GM18507 (cell line): ENCODE measurements around the gene ABLIM2.

Experiments
- DNase-seq: peaks from one replicate; pipeline ENCODE4 v3.0.0; 2011; ENCODE audit warnings: low read depth; ENCODE audit not compliant: insufficient read length; ENCODE audit errors: extremely low spot score
- FAIRE-seq: peaks from 2 replicates; lab custom pipeline; 2011; peaks lifted over from hg19 to GRCh38; lab: Jason Lieb, UNC

ABLIM2 gene

GRCh38 chr4:8081621-8082516 lies 76.7 kb downstream of the ABLIM2 start:
- FAIRE-seq (no peak), DNase-seq (no peak)

DNA sequence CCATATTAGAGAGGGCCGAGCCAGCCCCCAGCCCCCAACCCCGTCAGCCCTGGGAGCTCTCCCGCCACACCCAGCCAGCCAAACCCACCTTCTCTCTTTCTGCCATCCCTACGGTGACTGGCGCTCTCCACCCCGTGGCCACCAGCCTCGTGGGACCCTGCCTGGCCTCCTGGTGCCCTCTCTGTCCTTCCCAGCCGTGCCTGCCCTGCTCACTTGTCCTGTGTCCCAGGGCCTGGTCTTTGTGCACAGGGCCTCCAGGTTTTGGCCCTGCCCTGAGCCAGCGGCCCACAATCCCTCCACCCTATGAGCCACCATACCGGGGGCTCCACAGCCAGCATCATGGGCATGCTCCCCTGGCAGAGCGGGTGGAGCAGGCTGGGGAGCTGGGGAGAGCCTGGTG lies 77.4 kb downstream of the ABLIM2 start:
- FAIRE-seq: no peak
- DNase-seq: no peak

DNA sequence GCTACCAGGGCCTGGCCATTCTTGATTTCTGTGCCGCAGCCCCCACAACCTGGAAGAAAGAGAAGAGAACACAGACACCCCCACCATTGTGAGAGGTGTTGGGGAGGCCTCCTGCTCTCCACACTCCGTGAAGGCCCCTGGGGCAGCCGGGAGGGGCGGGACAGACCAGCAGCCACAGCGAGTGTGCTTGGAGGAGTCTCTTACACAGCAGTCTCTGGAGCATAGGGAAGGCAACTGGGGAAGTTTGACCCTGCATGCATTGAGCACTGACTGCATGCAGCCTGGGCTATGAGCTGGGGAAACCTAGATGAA lies 77.9 kb downstream of the ABLIM2 start:
- no peak for DNase-seq
- no peak for FAIRE-seq

DNA sequence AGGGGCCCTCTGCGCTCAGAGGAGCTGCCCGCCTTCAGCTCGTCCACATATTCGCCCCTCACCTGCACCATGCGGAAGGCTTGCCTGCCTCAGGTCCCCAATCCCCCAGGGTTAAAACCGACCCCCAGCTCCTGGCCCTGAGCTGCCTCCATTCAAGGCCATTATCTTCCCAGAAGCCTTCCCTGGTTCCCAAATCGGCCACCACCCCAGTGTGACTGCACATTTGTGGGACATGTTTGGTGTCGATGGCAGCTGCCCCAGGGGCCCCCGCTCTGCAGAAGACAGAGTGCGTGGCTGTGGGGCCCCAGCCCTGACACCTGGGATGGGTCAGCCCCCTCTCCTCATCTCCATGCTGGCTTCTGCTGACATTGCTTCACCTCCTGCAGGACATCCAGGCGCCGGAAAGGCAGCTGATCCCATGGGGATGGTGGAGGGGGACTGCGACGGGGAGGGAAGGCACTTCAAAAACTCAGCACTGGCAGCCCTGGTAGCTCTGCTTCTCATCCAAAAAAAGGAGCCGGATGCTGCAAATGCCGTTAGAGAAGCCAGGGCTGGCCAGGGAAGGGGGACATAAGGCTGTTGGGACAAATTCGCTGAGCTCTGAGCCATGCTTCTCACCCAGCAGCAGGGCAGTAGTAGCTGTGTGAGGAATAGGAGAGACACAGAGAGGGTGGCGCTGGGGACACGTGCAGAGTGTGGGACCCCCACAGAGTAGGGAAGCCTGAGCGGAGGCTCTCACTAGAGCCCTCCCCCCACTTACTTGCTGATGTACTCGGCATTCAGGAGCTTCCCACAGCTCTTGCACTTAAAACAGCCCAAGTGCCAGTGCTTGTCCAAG lies 78.5 kb downstream of the ABLIM2 start:
- no peak for FAIRE-seq
- DNase-seq: no peak

- FAIRE-seq: no peak
- DNase-seq: no peak
Observed at GRCh38 chr4:8079031-8079885, 79.4 kb downstream of the ABLIM2 start.

DNA sequence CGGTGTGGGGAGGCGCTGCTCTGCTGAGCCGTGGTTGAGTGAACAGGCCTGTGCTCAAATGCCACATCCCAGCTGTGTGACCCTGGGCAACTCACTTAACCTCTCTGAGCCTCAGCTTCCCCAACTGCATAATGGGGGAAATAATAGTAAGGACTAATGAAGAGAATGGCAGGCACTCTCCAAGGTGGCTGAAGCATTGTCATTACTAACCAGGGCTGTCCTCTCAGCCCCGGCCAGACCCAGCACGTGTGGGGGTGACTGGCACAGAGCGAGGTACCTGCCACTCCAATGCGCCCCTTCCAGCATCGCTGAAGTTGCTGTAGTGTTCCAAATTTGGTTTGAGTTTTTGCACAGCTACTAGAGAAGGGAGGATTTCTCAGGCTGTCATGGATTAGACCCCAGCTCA lies 80.0 kb downstream of the ABLIM2 start:
- DNase-seq: no peak

GRCh38 chr4:8078109-8078494 lies 80.5 kb downstream of the ABLIM2 start:
- DNase-seq (no peak), FAIRE-seq (no peak)

More for the DNA sequence above, 80.0 kb downstream of the ABLIM2 start:
- FAIRE-seq: no peak

- FAIRE-seq: no peak
- no peak for DNase-seq
Observed at GRCh38 chr4:8077181-8078108, 81.2 kb downstream of the ABLIM2 start.

GRCh38 chr4:8076023-8076422 lies 82.6 kb downstream of the ABLIM2 start:
- no peak for FAIRE-seq
- DNase-seq: no peak

DNA sequence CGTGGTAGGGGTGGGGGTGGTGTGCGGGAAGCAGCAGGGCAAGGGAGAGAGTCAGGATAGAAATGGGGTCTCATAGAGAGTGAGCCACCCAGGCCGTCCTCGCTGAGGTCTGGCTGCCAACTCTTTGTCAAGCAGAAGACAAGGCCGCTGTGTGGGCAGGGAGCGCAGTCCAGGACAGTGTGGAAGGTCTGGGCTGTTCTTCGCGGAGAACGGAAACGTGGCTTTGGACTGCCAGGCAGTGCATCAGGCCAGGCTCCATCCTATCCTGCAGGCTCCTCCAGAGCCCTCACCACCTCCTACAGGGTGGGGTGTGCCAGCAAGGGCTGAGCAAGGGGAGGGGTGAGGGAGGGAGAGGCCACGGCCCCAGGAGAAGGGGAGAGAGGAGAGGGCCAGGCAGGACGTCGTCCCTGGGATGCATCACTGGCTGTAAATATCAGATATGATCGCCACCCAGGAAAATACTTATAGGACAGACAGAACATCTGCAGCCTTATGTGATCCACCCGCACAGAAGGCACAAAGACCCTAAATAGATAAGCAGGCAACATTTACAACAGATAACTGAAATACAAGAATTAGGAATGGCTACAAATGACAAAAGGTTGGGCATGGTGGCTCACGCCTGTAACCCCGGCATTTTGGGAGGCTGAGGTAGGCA lies 85.3 kb downstream of the ABLIM2 start:
- FAIRE-seq (no peak), DNase-seq (no peak)

DNA sequence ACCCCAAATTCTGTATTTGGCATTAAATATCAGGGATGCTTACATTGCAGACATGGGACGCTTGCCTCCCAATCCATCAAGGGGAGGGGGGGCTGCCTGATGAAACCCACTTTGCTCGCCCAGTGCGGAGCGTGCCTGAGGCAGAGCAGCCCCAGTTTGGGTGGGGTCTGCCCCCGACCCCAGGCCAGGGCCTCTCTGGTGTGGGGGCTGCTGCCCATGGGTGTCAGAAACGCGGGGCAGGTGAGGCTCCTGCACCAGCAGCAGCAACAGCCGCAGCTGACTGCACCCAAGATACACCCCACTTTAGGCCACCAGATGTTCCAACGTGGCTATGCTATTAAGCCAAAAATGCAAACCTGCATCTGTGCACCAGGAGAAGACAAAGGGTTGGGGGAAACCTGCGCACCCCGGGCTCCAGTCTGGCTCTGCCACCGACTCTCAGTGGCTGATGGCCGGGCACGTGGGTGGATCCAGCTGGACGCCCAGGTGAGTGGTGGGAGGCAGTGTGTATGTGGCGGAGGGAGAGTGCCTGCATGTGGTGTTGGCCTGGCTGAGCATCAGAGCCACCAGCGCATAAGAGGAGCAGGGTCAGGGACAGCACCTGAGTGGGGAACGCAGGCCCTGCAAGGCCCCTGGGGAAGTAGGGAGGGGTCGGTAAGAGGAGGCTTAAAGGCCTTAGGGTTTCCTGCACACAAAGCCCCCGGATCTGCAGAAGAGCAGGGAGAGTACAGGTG lies 86.2 kb downstream of the ABLIM2 start:
- FAIRE-seq: no peak

GRCh38 chr4:8071766-8072165 lies 86.8 kb downstream of the ABLIM2 start:
- DNase-seq (no peak), FAIRE-seq (no peak)

More for the DNA sequence above, 86.2 kb downstream of the ABLIM2 start:
- DNase-seq: no peak

- FAIRE-seq: no peak
- no peak for DNase-seq
Observed at GRCh38 chr4:8070736-8071718, 87.6 kb downstream of the ABLIM2 start.

DNA sequence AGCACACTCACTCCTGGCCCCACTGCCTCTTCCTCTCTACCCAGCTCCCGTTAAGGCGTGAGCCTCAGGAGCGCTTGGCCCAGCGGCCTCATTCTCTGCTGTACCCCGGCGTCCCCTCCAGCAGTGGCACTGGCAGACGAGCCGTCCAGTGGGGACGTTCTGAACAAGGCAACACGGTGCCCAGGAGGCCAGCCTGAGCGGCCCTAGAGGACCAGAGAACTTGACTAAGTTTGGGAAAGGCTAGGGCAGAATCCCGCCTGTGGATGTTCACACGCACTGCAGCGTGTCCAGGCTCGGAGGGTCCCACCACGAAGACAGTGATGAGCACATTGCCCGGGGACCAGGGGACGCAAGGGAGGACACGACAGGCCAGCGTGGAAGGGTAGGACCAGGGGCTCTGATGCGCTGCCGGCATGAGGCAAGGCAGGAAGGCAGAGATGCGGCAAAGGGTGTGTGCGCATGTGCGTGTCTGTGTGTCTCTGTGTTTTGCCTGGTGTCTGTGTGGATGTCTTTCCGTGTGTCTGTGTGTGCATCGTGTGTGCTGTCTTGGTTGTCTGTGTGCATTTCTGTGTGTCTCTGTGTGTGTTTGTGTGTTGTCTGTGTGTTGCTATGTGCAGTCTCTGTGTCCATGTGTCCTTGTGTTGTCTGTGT lies 89.4 kb downstream of the ABLIM2 start:
- FAIRE-seq (no peak), DNase-seq (no peak)

DNA sequence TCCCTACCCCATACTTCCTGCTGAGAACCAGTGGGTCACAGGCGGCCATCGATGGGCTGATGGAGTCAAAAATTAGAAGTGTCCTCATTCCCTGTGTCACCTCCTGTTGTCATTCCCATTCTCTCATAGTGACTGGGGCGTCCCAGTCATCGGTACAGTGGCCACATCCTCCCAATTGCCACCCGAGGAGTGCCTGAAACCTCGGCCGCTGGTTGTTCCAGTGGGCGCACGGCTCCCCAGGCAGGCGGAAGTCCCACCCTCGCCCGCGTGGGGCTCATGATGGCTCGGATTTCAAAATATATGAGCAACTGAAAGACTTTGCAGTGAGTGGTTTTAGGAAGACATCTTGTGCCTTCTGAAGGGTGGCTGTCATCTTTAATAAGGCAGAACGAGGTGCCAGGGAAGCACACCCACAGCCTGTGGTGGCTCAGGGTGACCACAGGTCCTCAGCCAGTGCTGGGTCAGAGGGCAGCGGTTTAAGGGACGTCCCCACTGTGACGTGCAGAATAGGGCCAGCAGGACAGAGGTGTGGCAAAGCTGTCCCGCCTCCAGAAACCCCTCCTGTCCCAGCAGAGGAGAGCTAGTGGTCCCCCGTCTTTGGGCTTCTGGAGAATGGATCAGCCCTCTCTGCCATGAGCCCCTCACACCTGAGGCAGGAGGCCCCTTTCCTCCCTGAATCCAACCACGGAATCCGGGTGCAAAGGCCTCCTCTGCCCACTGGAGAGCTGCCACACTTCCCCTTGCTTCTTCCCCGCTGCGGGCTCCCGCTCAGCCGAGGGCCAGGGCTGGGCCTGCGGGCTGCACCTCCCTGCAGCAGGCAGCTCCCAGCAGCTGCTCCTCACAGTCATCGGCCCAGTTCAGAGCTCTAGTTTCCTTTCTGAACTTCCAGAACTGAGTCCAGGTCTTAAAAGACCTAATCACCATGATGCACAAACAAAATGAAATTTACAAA lies 90.4 kb downstream of the ABLIM2 start:
- DNase-seq (no peak), FAIRE-seq (no peak)
